K562 (cell line): Measurements from ENCODE around the gene MRPL16. TPM values are rescaled to one million over a fixed set of nuclear protein-coding genes. Genes with fewer than 3 reads are reported as not detected.

Source experiments
- ARHGAP35 ChIP-seq: fragments of 450-650 bp; IDR thresholded peaks from 2 replicates; pipeline ENCODE4 v1.6.1; 2018; ENCODE audit not compliant: partially characterized antibody
- CTCF ChIP-seq, 3 experiments: IDR thresholded peaks in 2 of 3; conservative IDR thresholded peaks in 1 of 3; 2 replicates each; pipeline ENCODE4 v1.5.1; 2011 to 2012; ENCODE audit warnings: low read length in 3 of 3, mild to moderate bottlenecking in 3 of 3, control low read depth in 2 of 3, improper control_type of control experiment in 1 of 3, inconsistent platforms in 1 of 3, low read depth in 1 of 3, mixed read lengths in 1 of 3, moderate library complexity in 1 of 3; ENCODE audit not compliant: insufficient read depth in 2 of 3
- MAX ChIP-seq: sonication (generic); formaldehyde crosslinking; IDR thresholded peaks from 2 replicates; pipeline ENCODE4 v1.9.0; 2022; ENCODE audit warnings: mild to moderate bottlenecking, missing genetic modification reagents
- MYC ChIP-seq, 2 experiments: fragments of 250-450 bp in 1 of 2; sonication (Bioruptor Pico) in 1 of 2; IDR thresholded peaks; 2 replicates each; pipeline versions ENCODE4 v1.5.1 to v1.6.1; 2012 to 2021; ENCODE audit warnings: low read depth in 2 of 2, borderline replicate concordance in 1 of 2, improper control_type of control experiment in 1 of 2, low read length in 1 of 2, mild to moderate bottlenecking in 1 of 2, moderate library complexity in 1 of 2
- SMC3 ChIP-seq: conservative IDR thresholded peaks from 2 replicates; pipeline ENCODE4 v1.6.1; 2011; ENCODE audit warnings: low read depth, low read length, improper control_type of control experiment; ENCODE audit not compliant: insufficient read depth
- polyA plus RNA-seq, 8 experiments: library from polyadenylated mRNA; depleted of rRNA in 4 of 8; stranded (reverse) in 5 of 8; unstranded in 3 of 8; fragments of >200 nt; fragmentation: Nextera tagmentation in 2 of 8; fragmentation: Illumina TruSeq in 1 of 8; extraction: Ambion mirVana in 2 of 8; extraction: Trizol in 1 of 8; gene quantifications; 2 replicates each; pipeline versions ENCODE4 v1.2.1 to v1.2.3, GENCODE V29; 2011 to 2014; ENCODE audit warnings: inconsistent platforms in 1 of 8, missing spikeins in 1 of 8
- total RNA-seq, 7 experiments: library from RNA; depleted of rRNA in 6 of 7; stranded (reverse); fragments of >200 nt in 6 of 7; fragmentation: Illumina TruSeq in 2 of 7; extraction: Trizol in 2 of 7; gene quantifications; 2 replicates each; pipeline versions ENCODE4 v1.2.1 to v1.2.3, GENCODE V29; 2011 to 2021; ENCODE audit warnings: low replicate concordance in 1 of 7
- TF ChIP-seq, protein P1 (sequence below), 2 experiments: fragments of 450-650 bp; formaldehyde crosslinking in 1 of 2; IDR thresholded peaks; 2 replicates each; pipeline versions ENCODE4 v1.4.0 to v1.6.1; 2014 to 2020; ENCODE audit warnings: mild to moderate bottlenecking in 2 of 2, borderline replicate concordance in 1 of 2, low read depth in 1 of 2
- TF ChIP-seq, protein P2 (sequence below): fragments of 450-650 bp; IDR thresholded peaks from 2 replicates; pipeline ENCODE4 v1.6.1; 2017; ENCODE audit warnings: antibody characterized with exemption, mild to moderate bottlenecking
- TF ChIP-seq, protein P3 (sequence below): fragments of 250-450 bp; sonication (Bioruptor Pico); IDR thresholded peaks from 2 replicates; pipeline ENCODE4 v1.8.0; 2022; ENCODE audit warnings: inconsistent platforms

MRPL16 gene
- total and polyA plus RNA-seq, 9 of the 15 experiments (the other 6 are each of a cell fraction or from before 2014, with no cell fraction given) = 63.3 to 209 (median 157) TPM

GRCh38 chr11:59802639-59803176, 7.9 kb downstream of the MRPL16 start (continued):
- peak; percentile 80 for TF ChIP-seq MYC (IDR thresholded peaks at IDR 0.05; ENCODE audit: low read depth, low read length)
- no peak for TF ChIP-seq MYC (CRISPR knock-in tag; IDR thresholded peaks at IDR 0.05; ENCODE audit: borderline replicate concordance, low read depth)
- TF ChIP-seq CTCF (IDR thresholded peaks at IDR 0.05 in 2 of 3, conservative IDR thresholded peaks at IDR 0.05 in 1 of 3; ENCODE audit: insufficient read depth in 2 of 3, low read depth in 1 of 3, low read length in 3 of 3) = peak; percentile 63 to 88 (median 63)
- TF ChIP-seq, protein P1, sequence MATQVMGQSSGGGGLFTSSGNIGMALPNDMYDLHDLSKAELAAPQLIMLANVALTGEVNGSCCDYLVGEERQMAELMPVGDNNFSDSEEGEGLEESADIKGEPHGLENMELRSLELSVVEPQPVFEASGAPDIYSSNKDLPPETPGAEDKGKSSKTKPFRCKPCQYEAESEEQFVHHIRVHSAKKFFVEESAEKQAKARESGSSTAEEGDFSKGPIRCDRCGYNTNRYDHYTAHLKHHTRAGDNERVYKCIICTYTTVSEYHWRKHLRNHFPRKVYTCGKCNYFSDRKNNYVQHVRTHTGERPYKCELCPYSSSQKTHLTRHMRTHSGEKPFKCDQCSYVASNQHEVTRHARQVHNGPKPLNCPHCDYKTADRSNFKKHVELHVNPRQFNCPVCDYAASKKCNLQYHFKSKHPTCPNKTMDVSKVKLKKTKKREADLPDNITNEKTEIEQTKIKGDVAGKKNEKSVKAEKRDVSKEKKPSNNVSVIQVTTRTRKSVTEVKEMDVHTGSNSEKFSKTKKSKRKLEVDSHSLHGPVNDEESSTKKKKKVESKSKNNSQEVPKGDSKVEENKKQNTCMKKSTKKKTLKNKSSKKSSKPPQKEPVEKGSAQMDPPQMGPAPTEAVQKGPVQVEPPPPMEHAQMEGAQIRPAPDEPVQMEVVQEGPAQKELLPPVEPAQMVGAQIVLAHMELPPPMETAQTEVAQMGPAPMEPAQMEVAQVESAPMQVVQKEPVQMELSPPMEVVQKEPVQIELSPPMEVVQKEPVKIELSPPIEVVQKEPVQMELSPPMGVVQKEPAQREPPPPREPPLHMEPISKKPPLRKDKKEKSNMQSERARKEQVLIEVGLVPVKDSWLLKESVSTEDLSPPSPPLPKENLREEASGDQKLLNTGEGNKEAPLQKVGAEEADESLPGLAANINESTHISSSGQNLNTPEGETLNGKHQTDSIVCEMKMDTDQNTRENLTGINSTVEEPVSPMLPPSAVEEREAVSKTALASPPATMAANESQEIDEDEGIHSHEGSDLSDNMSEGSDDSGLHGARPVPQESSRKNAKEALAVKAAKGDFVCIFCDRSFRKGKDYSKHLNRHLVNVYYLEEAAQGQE (IDR thresholded peaks at IDR 0.05; ENCODE audit: borderline replicate concordance) = peak; percentile 80
- TF ChIP-seq, protein P1 (CRISPR knock-in tag; IDR thresholded peaks at IDR 0.05; ENCODE audit: low read depth) = no peak
- peak; percentile 18 for TF ChIP-seq ARHGAP35
- TF ChIP-seq, protein P2, sequence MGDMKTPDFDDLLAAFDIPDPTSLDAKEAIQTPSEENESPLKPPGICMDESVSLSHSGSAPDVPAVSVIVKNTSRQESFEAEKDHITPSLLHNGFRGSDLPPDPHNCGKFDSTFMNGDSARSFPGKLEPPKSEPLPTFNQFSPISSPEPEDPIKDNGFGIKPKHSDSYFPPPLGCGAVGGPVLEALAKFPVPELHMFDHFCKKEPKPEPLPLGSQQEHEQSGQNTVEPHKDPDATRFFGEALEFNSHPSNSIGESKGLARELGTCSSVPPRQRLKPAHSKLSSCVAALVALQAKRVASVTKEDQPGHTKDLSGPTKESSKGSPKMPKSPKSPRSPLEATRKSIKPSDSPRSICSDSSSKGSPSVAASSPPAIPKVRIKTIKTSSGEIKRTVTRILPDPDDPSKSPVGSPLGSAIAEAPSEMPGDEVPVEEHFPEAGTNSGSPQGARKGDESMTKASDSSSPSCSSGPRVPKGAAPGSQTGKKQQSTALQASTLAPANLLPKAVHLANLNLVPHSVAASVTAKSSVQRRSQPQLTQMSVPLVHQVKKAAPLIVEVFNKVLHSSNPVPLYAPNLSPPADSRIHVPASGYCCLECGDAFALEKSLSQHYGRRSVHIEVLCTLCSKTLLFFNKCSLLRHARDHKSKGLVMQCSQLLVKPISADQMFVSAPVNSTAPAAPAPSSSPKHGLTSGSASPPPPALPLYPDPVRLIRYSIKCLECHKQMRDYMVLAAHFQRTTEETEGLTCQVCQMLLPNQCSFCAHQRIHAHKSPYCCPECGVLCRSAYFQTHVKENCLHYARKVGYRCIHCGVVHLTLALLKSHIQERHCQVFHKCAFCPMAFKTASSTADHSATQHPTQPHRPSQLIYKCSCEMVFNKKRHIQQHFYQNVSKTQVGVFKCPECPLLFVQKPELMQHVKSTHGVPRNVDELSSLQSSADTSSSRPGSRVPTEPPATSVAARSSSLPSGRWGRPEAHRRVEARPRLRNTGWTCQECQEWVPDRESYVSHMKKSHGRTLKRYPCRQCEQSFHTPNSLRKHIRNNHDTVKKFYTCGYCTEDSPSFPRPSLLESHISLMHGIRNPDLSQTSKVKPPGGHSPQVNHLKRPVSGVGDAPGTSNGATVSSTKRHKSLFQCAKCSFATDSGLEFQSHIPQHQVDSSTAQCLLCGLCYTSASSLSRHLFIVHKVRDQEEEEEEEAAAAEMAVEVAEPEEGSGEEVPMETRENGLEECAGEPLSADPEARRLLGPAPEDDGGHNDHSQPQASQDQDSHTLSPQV = peak; percentile 80
- TF ChIP-seq, protein P3, sequence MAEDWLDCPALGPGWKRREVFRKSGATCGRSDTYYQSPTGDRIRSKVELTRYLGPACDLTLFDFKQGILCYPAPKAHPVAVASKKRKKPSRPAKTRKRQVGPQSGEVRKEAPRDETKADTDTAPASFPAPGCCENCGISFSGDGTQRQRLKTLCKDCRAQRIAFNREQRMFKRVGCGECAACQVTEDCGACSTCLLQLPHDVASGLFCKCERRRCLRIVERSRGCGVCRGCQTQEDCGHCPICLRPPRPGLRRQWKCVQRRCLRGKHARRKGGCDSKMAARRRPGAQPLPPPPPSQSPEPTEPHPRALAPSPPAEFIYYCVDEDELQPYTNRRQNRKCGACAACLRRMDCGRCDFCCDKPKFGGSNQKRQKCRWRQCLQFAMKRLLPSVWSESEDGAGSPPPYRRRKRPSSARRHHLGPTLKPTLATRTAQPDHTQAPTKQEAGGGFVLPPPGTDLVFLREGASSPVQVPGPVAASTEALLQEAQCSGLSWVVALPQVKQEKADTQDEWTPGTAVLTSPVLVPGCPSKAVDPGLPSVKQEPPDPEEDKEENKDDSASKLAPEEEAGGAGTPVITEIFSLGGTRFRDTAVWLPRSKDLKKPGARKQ (CRISPR knock-in tag) = no peak
- peak; percentile 89 for TF ChIP-seq MAX (CRISPR knock-in tag)
- peak; percentile 55 for TF ChIP-seq SMC3
